GM12801 (cell line): Measurements from ENCODE around the gene ST6GAL2.

Experiments
- TF ChIP-seq, protein P1 (sequence below): IDR thresholded peaks from one replicate; pipeline ENCODE4 v1.5.1; 2011; ENCODE audit warnings: control low read depth; ENCODE audit not compliant: insufficient read length; ENCODE audit errors: extremely low read depth

The ST6GAL2 gene, protein sequence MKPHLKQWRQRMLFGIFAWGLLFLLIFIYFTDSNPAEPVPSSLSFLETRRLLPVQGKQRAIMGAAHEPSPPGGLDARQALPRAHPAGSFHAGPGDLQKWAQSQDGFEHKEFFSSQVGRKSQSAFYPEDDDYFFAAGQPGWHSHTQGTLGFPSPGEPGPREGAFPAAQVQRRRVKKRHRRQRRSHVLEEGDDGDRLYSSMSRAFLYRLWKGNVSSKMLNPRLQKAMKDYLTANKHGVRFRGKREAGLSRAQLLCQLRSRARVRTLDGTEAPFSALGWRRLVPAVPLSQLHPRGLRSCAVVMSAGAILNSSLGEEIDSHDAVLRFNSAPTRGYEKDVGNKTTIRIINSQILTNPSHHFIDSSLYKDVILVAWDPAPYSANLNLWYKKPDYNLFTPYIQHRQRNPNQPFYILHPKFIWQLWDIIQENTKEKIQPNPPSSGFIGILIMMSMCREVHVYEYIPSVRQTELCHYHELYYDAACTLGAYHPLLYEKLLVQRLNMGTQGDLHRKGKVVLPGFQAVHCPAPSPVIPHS

DNA sequence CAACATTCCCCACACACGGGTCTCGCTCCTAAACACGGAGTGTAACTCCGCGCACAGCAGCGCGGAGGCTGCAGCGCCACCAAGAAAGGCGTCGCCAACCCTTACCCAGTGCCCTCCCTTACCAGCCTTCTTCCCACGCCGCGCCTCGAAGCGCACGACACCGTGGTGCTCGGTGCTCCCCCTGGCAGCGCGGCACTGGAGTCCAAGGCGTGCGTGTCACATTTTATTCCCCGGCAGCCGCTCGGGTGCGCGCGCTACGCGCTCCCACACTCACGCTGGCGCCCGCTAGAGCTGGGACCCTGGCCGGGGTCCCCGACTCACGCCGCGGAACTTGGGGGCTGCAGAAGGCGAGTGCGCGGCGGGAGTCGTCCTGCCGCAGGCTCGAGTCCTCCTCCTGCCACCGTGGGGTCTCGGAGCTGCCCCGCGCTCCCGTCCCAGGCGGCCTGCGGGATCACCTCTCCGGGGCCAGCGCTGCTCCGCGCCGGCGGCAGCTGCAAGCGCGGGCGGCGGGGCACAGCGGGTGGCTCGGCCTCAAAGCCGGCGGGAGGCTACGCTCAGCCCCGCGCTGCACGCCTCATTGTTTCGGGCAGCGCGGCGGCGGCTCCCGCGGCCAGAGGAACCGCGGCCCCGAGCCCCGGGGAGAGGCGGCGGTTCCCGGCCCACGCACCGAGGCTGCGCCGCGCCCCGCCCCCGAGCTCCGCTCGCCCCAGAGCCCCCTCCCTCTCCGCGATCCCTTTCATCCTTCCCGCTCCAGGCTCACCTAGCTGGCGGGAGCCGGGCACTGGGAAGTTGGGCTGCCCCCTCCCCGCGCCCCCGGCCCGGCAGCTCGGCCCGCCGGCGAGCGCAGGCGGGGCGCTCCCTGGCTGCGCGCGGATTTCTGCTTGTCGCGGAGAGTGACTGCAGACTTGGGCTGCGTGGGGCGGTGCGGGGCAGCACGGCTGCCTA lies at the start of gene ST6GAL2:
TSS of gene ST6GAL2 (minus strand) at position 197 of the 945 bp plus-strand sequence. CDS start 42,190 bp downstream, outside the sequence.
- TF ChIP-seq, protein P1, sequence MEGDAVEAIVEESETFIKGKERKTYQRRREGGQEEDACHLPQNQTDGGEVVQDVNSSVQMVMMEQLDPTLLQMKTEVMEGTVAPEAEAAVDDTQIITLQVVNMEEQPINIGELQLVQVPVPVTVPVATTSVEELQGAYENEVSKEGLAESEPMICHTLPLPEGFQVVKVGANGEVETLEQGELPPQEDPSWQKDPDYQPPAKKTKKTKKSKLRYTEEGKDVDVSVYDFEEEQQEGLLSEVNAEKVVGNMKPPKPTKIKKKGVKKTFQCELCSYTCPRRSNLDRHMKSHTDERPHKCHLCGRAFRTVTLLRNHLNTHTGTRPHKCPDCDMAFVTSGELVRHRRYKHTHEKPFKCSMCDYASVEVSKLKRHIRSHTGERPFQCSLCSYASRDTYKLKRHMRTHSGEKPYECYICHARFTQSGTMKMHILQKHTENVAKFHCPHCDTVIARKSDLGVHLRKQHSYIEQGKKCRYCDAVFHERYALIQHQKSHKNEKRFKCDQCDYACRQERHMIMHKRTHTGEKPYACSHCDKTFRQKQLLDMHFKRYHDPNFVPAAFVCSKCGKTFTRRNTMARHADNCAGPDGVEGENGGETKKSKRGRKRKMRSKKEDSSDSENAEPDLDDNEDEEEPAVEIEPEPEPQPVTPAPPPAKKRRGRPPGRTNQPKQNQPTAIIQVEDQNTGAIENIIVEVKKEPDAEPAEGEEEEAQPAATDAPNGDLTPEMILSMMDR = no peak

DNA sequence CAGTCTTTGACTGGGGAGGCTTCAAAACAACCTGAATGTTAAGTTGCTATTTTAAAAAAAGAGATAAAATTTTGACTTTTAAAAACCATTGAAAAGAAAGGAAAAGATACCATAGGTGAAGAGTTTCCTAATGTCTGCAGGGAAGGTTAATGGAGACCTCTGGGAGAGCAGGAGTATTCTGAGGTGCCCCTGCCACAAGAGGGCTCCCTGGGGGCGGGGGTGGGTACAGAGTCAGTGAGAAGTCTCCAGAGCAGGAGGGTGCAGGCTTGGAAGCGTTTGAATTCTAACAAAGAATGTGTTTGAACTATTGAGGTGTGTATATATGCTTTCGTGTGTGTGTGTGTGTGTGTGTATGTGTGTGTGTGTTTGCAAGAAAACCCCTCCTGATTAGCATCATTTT lies 46.7 kb upstream of the ST6GAL2 start:
- TF ChIP-seq, protein P1 = no peak

DNA sequence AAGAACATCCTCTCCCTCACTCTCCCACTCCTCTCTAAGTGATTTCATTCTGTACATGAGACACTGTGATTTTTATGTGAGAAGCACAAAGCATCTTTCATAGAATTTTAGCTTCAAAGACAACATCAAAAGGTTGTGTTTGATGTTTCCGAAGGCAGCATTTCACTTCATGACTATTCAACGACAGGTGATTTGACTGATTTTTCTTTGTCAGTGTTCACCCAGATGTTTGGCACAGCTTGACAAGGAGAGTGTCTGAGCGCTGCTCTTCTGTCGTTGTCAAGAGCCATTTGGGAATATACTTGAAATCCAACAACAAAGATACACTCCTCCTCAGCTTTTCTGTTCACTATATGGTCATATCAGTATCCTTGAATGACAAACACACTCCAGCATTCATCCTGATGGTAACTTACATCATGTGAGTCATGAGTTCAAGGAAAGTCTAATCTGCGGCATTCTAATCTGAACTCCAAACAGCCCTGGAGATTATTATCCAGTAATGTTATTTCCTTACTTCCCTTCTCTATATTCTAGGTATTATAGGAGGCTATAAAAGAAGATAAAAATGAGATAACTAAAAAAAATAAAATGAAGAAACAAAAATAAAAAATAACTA lies 45.9 kb upstream of the ST6GAL2 start:
- TF ChIP-seq, protein P1 = no peak

DNA sequence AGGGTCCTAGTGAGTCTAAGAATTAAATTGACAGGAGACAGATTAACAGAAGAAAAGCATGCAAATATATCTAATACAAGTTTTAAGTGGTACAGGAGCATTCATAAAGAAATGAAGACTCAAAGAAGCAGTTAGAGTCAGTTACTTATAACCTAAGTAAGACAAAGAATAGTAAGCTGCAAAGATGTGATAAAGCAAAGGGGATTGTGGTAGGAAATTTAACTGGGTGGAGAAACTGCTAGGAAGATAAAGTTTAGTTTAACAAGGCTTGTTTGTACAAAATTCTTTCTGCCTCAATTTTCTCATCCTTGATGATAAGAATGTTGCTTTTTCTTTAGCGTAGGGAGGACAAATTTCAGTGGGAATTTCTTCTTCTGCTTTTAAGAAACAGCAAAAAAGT lies 35.5 kb upstream of the ST6GAL2 start:
- TF ChIP-seq, protein P1 = no peak

DNA sequence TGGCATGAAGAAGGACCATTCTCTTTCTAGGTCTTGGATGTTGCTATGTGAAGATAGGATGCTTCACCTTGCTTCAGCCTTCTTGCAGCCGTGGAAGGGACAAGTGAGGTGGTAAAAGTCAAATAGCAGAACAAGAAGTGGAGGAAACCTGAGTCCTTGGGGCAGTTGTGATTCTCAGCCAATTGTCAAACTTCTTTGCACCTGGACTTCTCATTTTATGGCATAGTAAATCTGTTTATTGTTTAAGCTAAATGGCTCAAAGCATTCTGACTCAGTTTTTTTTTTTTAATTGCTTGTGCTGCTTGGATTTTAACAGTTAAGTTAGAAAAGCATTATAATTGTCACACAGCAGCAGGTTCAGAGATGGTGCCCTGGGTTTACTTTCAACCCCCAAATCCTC lies 33.0 kb upstream of the ST6GAL2 start:
- TF ChIP-seq, protein P1 = no peak

DNA sequence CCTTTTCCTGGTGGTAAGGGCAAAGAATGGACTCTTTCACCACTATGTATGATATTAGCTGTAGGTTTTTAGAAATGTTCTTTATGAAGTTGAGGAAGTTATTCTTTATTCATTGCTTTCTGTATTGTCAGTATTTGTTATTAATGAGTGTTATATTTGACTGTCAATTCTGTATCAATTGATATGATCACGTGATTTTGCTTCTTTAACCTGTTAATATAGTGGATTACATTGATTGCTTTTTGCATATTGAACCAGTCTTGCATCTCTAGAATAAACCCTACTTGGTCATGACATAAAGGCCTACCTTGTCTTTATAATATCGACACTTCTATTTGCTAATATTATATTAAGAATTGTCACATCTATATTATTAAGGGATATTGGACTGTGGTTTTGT lies 18.3 kb upstream of the ST6GAL2 start:
- TF ChIP-seq, protein P1 = no peak
